NCI-H524 (cell line): Measurements from ENCODE around the gene SUPT3H.
"Not testable (repeated sequence)": the region's sequence is repeated elsewhere in the genome, so short reads cannot be mapped to it uniquely, and the experiment has no call there.

ENCODE experiments used
- DNase-seq, 2 experiments: peaks; one replicate each; lab custom pipeline; 2025; lab: John Stamatoyannopoulos, UW

Gene SUPT3H

DNA sequence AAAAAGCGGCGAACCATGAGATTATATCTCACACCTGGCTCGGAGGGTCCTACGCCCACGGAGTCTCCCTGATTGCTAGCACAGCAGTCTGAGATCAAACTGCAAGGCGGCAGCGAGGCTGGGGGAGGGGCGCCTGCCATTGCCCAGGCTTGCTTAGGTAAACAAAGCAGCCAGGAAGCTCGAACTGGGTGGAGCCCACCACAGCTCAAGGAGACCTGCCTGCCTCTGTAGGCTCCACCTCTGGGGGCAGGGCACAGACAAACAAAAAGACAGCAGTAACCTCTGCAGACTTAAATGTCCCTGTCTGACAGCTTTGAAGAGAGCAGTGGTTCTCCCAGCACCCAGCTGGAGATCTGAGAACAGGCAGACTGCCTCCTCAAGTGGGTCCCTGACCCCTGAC, 201.4 kb downstream of the SUPT3H start:
- not testable (repeated sequence) for DNase-seq

DNA sequence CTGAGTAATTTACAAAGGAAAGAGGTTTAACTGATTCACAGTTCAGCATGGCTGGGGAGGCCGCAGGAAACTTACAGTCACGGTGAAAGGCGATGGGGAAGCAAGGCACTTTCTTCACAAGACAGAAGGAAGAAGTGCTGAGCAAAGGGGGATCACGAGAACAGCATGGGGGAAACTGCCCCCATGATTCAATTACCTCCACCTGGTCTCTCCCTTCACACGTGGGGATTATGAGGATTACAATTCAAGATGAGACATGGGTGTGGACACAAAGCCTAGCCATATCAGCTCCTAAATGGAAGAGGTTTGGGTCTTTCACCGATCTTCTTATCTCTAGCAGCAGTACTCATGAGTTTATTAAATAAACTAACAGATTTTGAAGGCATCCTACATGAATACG, 202.5 kb downstream of the SUPT3H start:
- DNase-seq, result peak in 1 of 2 experiments; percentile 4

DNA sequence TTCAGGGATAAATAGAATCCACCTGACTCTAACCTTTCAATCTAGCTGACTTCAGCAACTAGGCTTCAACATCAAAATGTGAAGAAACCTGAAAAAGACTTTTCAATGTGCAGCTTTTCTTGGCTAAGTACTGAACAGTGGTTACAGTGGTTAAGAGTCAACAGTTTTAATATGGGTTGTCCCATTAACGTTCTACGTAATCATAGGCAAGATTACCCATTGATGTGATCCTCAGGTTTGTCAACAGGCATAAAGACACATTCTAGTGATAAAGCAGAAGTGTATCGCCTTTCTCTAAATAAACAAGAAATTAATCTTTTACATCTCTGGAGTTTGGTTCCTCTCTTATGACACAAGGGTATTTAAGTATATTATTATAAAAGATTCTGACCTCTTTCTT, 203.7 kb downstream of the SUPT3H start:
- DNase-seq, result no peak

- no peak for DNase-seq
Observed at GRCh38 chr6:45171380-45171779, 206.4 kb downstream of the SUPT3H start.

DNA sequence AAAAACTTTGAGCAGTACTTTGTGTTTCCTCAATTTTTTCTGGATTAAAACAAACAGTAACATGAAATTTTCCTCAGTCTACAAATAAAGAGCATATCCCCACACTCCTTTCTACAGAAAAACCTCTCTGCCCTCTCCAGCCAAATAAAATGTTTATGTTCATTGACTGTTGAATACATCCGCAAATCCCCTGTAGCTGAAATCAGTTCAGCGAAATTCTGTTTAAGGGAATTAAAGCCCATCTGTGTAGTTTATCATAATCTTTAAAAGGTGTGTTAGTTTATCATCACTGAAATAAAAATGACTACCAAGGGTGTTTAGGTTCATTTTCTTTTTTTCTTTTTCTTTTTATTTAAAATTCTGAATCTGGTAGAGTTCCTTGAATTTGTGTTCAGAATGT, 207.4 kb downstream of the SUPT3H start:
- DNase-seq, result no peak

GRCh38 chr6:45169815-45170214, 207.9 kb downstream of the SUPT3H start:
- DNase-seq, result no peak

DNA sequence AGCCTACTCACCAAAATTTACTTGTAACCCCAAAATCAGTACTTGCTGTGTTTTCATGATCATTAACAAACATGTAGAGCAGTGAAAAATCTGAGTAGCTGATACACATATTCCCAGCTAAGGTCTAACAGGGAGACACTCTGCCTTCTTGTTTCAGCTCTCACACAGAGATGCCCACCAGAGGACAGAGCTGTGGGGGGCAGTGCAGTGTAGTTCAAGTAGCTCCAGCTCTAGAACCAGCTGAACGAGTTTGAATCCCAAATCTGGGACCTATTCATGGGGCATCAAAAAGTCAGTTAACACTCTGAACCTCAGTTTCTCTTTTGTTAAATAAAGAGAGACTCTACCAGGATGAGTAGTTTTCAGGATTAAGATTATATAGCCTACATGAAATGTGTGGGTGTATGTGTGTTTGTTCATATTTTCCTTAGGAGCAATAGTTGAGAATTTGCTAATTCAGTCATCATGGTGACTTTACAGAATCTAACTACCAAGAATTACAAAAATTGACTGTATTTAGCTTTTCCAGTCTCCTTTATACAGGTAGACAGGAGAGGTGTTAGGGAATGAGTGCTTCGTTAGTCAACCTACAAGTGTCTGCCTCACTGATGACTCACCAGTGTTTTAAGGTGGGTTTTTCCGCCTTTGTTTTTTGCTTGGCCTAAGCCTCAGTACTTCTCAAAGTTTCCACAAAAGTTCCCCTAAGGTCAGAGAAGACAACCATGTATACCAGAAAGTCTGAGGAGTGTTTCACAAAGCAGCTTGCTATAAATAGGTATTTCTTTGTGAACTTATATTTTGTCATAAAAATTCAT, 213.6 kb downstream of the SUPT3H start:
- DNase-seq, result no peak

DNA sequence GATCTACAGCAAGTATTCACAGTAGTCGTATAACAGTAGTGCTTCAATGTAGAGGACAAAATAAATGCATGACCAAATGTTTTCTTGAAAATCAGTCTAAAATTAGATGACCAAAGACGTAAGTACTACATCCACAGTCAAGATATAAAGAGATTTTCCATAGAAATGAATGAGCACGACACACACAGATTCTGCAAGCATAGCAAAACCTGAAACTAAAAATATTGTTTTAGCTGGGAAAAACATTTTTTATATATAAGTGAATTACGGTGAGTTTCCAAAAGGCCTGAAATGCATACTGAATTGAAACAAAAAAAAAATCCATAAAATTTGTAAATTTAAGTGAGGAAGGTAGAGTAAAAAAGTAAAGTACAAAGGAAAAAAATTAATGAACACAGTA, 217.4 kb downstream of the SUPT3H start:
- DNase-seq, result no peak

GRCh38 chr6:45156075-45156474, 221.7 kb downstream of the SUPT3H start:
- DNase-seq, result no peak

GRCh38 chr6:45155341-45155894, 222.3 kb downstream of the SUPT3H start:
- no peak for DNase-seq

- no peak for DNase-seq
Observed at GRCh38 chr6:45154679-45155078, 223.1 kb downstream of the SUPT3H start.

DNA sequence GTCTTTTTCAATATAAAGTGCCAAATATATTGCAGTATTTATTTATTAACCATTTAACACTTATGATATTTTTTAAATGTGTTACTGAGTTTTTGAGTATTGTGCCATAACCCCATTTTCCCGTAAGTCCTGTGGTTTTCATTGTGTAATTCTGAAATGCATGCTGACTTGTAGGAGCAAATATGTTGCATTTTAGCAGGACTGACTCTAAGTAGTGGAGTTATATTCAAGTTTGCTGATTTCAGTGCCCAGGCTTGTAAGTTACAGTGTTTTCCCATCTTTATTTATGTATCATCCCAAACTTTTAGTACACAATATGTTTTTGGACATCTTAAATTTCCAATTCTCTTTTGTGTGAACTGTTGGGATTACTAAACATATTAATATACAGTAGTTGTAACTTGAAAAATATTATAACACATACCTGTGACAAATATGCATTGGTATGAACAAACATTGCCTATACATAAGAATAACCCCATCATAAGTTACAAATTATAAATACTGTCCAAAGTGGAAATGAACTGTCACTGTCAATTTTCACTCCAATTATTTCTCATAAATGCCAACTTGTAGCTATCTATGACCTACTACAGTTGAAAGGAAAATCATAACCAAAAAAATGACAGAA, 228.9 kb downstream of the SUPT3H start:
- no peak for DNase-seq

DNA sequence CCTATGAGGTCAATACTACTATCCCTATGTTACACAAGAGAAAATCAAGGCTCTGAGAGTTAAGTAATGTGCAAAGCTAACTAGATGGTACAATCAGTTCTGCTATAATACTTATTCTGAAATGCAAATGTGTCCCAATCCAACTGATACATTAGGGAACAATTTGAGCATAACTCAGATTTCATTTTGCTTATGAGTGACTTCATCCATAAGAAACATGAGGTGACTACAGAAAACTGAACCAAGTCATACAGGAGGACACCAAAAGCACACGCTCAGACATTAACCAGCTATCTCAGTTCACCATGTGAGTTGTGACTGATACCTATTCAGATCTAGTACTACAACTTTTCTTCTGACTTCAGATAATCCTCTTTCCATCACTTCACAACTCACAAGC, 229.5 kb downstream of the SUPT3H start:
- DNase-seq, result no peak

DNA sequence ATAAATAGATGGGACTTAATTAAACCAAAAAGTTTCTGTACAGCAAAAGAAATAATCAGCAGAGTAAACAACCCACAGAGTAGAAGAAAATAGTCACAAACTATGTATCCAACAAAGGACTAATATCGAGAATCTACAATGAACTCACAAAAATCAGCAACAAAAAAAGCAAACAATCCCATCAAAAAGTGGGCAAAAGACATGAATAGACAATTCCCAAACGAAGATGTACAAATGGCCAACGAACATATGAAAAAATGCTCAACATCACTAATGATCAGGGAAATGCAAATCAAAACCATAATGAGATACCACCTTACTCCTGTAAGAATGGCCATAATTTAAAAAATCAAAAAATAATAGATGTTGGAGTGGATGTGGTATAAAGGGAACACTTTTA, 232.1 kb downstream of the SUPT3H start:
- DNase-seq, result not testable (repeated sequence)

- DNase-seq, result no peak
Observed at GRCh38 chr6:45138765-45139164, 239.0 kb downstream of the SUPT3H start.

DNA sequence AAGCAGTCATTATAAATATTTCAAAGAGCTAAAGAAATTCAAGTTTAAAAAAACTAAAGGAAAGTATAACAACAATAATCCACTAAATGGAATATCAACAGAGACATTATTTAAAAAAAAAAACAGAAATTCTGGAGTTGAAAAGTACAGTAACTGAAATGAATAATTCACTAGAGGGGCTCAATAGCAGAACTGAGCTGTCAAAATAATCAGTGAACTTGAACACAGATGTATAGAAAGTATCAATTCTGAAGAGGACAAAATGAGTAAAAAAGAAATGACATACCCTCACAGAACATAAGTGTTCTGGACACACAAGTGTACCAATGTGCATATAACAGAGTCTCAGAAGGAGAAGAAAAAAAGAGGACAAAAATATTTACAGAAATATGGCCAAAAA, 241.2 kb downstream of the SUPT3H start:
- no peak for DNase-seq

- DNase-seq, result no peak
Observed at GRCh38 chr6:45132658-45133294, 245.0 kb downstream of the SUPT3H start.

DNA sequence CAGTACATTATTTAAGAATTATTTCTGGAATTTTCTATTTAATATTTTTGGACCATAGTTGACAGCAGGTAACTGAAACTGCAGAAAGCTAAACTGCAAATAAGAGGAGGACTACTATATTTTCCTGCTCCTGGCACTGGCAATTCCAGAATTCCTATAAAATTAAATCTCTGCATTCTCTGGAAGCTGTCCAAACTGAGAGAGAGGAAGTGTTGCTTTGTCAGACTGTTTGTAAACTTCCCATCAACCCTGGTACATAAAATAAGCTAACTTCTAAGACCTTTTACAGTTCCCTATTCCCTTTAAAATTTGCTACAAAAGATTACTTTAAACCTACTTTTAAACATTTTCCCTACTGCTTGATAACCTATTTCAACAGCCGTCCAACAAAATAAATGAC, 245.7 kb downstream of the SUPT3H start:
- no peak for DNase-seq

GRCh38 chr6:45129051-45129450, 248.7 kb downstream of the SUPT3H start:
- DNase-seq, result no peak

GRCh38 chr6:45127185-45127584, 250.5 kb downstream of the SUPT3H start:
- no peak for DNase-seq

- DNase-seq, result no peak
Observed at GRCh38 chr6:45126033-45126432, 251.7 kb downstream of the SUPT3H start.

GRCh38 chr6:45123023-45123422, 254.7 kb downstream of the SUPT3H start:
- DNase-seq, result no peak

GRCh38 chr6:45118754-45119153, 259.0 kb downstream of the SUPT3H start:
- DNase-seq, result no peak
